ENCODE measurements around the gene DNA2.

DNA sequence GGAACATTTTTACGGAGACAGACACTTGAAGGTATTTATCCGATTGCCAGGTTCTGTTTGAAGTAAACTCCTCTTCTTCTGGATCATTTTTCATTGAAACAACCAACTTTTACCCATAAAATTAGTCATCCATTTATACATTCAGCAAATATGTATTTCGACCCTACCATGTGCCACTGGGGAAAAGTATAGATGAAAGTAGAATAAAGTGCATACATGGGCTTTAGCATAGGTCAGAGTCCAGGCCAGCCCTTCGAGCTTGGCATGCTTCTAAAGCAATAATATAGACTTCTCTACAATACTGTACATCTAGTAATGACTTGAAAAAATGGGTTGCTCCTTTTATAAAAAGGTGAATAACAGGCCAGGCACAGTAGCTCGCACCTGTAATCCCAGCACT is 45.4 kb upstream of the DNA2 start:
- TF ChIP-seq EZH2 (IDR thresholded peaks at IDR 0.05; ENCODE audit: low read length, missing control alignments), result no peak
- TF ChIP-seq, protein P1, sequence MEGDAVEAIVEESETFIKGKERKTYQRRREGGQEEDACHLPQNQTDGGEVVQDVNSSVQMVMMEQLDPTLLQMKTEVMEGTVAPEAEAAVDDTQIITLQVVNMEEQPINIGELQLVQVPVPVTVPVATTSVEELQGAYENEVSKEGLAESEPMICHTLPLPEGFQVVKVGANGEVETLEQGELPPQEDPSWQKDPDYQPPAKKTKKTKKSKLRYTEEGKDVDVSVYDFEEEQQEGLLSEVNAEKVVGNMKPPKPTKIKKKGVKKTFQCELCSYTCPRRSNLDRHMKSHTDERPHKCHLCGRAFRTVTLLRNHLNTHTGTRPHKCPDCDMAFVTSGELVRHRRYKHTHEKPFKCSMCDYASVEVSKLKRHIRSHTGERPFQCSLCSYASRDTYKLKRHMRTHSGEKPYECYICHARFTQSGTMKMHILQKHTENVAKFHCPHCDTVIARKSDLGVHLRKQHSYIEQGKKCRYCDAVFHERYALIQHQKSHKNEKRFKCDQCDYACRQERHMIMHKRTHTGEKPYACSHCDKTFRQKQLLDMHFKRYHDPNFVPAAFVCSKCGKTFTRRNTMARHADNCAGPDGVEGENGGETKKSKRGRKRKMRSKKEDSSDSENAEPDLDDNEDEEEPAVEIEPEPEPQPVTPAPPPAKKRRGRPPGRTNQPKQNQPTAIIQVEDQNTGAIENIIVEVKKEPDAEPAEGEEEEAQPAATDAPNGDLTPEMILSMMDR (conservative IDR thresholded peaks at IDR 0.05 in 1 of 2, IDR thresholded peaks at IDR 0.05 in 1 of 2; ENCODE audit: low read depth in 1 of 2, low read length in 2 of 2), result no peak

Data from fibroblast of lung (primary cell).